Measurements from ENCODE around the gene C19orf85. TPM values are rescaled to one million over a fixed set of nuclear protein-coding genes. Genes with fewer than 3 reads are reported as not detected.

Gene C19orf85
- not detected in 5 replicates for total RNA-seq (2022; extraction: Qiagen RNA extraction; ENCODE audit: low read depth)

GRCh38 chr19:55464662-55465054 is at the start of gene C19orf85:
TSS of gene C19orf85 (minus strand) at chr19:55464751. CDS start at chr19:55464554, 197 bp downstream.

DNA sequence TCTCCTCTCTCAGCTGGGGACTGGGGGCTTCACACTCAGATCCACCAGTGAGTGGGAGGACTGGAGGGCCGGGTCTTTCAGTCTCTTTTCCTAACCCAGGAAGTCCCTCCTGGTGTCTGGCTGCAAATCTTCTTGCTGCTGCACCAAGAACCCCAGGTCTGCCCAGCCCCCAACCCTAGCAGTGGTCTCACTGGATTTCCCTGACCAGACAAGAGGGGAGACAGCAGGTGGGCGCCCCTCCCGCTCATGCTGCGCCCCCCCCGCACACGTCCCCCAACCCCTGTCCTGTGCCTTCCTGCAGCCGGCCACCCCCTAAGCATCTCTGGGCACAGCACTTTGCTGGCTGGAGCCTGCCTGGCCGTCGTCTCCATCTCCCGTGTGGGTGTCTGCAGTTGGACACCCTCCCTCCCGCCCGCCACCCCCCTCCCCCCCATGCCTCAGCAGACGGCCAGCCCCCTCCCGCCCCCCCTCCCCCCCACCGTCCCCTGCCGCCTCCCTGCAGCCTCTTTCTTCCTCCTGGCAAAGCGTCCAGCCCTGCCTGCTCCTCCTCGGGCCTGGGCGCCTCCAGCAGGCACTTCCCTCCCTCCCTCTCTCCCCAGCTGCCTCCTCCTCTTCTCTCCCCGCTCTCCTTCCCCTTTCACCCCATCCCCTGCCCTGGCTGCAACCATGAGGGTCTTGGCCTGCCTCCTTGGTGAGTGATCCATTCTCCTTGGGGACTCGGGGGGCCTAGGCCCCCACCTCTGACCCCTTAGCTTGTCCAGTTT is 23.6 kb upstream of the C19orf85 start, which contains the start of gene SSC5D:
Gene SSC5D (plus strand): TSS at position 513 of the 764 bp plus-strand sequence. CDS start 154 bp downstream, at position 667.

GRCh38 chr19:55484593-55485438 is 20.3 kb upstream of the C19orf85 start, which contains the start of gene NAT14:
TSS of gene NAT14 (plus strand) at chr19:55485188. CDS start at chr19:55485709, 521 bp downstream.

GRCh38 chr19:55476100-55476775 is 11.7 kb upstream of the C19orf85 start, which contains the start of gene ZNF628:
TSS of gene ZNF628 (plus strand) at chr19:55476617. CDS start at chr19:55479911, 3,294 bp downstream.

DNA sequence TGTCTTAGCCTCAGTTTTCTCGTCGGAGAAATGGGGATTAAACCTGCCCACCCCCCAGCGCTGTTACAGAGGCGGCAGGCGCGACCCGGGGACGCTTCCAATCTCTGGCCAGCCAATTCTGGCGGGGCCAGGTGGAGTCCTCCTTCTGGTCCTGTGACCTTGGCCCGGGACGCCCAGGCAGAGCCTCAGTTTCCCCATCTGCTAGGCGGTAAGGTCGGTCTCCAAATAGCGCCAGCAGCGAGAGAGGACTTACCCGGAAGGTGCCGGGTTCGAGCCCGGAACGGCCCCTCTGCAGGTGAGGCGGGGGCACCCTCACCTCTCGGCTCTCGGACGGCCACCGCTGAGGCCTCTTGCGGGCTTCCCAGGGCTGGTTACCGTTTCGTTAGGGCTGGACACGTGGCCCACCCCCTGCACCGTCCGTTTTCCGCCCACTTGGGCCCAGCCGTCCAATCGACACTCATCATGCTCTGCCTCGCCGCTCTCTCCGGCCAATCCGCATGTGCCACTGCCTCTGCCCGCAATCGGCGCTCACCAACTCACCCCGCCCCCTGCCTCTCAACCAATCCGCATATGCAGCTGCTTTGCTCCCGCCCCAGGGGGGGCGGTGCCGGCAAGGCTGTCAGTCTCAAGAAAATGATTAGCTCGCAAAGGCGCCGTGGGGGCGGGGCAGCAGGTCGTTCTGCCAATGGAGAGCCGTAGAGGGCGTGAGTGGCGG is 3.1 kb downstream of the C19orf85 start, which contains the start of gene ISOC2:
Gene ISOC2 (minus strand): TSS at position 384 of the 715 bp plus-strand sequence. CDS start 5,156 bp downstream, outside the sequence.

DNA sequence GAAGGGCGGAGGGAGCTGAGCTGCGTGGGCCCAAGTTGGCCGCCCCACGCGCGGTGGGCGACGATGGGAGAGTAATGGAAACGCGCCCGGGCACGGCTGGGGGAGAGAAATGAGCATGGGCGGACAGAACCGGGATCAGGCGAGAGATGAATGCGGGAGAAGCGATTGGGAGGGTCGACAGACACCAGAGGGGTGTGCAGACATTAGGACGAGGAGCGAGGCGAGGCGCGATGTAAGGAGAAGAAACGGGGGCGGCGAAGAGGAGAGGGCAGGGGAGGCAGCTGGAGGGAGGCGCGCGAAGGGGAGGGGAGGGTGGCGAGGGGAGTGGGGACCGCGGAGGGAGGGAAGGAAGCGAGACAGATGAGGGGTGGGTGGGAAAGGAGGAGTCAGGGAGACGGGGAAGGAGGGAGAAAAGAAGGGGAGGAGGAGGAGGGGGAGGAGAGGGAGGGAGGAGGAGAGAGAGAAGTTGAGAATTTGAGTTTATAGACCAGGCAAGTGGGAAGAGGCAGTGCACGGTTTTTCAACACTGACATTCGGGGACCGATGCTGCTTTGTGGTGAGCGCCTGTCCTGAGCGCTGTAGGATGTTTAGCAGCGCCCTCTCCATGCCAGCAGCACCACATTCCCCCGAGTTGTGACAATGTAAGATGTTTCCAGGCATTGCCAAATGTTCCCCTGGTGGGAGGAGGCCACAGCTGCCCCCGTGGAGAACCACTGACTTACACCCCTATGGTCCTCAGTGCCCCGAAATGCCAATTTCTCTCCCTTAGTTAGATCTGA is 21.3 kb downstream of the C19orf85 start, which contains the start of gene SHISA7:
Gene SHISA7 (minus strand): TSS at position 256 of the 779 bp plus-strand sequence. CDS start 437 bp downstream, outside the sequence.

Other genes with a start within 250 kb of the C19orf85 start
- gene TMEM86B, start 236.0 kb downstream of the C19orf85 start, total RNA-seq (2022; extraction: Qiagen RNA extraction; ENCODE audit: low read depth) = 3.1 to 5.3 TPM (median 4.1 TPM) in 5 replicates
- gene PPP6R1, start 205.7 kb downstream of the C19orf85 start, total RNA-seq (2022; extraction: Qiagen RNA extraction; ENCODE audit: low read depth) = 84.5 to 118 TPM (median 109 TPM) in 5 replicates
- 120 to 145 TPM (median 138 TPM) in 5 replicates for gene HSPBP1, start 184.6 kb downstream of the C19orf85 start, total RNA-seq (2022; extraction: Qiagen RNA extraction; ENCODE audit: low read depth)
- 2.5 to 4.3 TPM (median 4.1 TPM) in 5 replicates for gene BRSK1, start 180.8 kb downstream of the C19orf85 start, total RNA-seq (2022; extraction: Qiagen RNA extraction; ENCODE audit: low read depth)
- not detected in 5 replicates for gene TMEM150B, start 139.4 kb downstream of the C19orf85 start, total RNA-seq (2022; extraction: Qiagen RNA extraction; ENCODE audit: low read depth)
- 3.7 to 7.5 TPM (median 5.9 TPM) in 5 replicates for gene KMT5C, start 124.9 kb downstream of the C19orf85 start, total RNA-seq (2022; extraction: Qiagen RNA extraction; ENCODE audit: low read depth)
- 0.57 to 1.2 TPM (median 0.81 TPM) in 5 replicates for gene COX6B2, start 110.0 kb downstream of the C19orf85 start, total RNA-seq (2022; extraction: Qiagen RNA extraction; ENCODE audit: low read depth)
- gene GARIN5B, start 101.5 kb downstream of the C19orf85 start, total RNA-seq (2022; extraction: Qiagen RNA extraction; ENCODE audit: low read depth) = 0.08 to 0.33 TPM (median 0.13 TPM) in 5 replicates
- gene IL11, start 94.3 kb downstream of the C19orf85 start, total RNA-seq (2022; extraction: Qiagen RNA extraction; ENCODE audit: low read depth) = 14.5 to 19.3 TPM (median 18.6 TPM) in 5 replicates
- 0.94 to 2.2 TPM (median 1.7 TPM) in 5 replicates for gene TMEM190, start 87.9 kb downstream of the C19orf85 start, total RNA-seq (2022; extraction: Qiagen RNA extraction; ENCODE audit: low read depth)
- gene TMEM238, start 80.5 kb downstream of the C19orf85 start, total RNA-seq (2022; extraction: Qiagen RNA extraction; ENCODE audit: low read depth) = 2.8 to 9.2 TPM (median 7.0 TPM) in 5 replicates
- 2,491 to 3,078 TPM (median 2,623 TPM) in 5 replicates for gene RPL28, start 78.8 kb downstream of the C19orf85 start, total RNA-seq (2022; extraction: Qiagen RNA extraction; ENCODE audit: low read depth)
- gene UBE2S, start 57.0 kb downstream of the C19orf85 start, total RNA-seq (2022; extraction: Qiagen RNA extraction; ENCODE audit: low read depth) = 343 to 483 TPM (median 443 TPM) in 5 replicates
- gene SHISA7, start 21.5 kb downstream of the C19orf85 start, total RNA-seq (2022; extraction: Qiagen RNA extraction; ENCODE audit: low read depth) = not detected in 5 replicates
- gene ISOC2, start 3.1 kb downstream of the C19orf85 start, total RNA-seq (2022; extraction: Qiagen RNA extraction; ENCODE audit: low read depth) = 51.3 to 61.4 TPM (median 58.4 TPM) in 5 replicates
- gene ZNF628, start 11.9 kb upstream of the C19orf85 start, total RNA-seq (2022; extraction: Qiagen RNA extraction; ENCODE audit: low read depth) = 4.5 to 7.2 TPM (median 6.7 TPM) in 5 replicates
- gene NAT14, start 20.4 kb upstream of the C19orf85 start, total RNA-seq (2022; extraction: Qiagen RNA extraction; ENCODE audit: low read depth) = 34.8 to 57.0 TPM (median 55.0 TPM) in 5 replicates
- gene SSC5D, start 23.7 kb upstream of the C19orf85 start, total RNA-seq (2022; extraction: Qiagen RNA extraction; ENCODE audit: low read depth) = 0.35 to 0.82 TPM (median 0.57 TPM) in 5 replicates
- 1.3 to 2.3 TPM (median 1.8 TPM) in 5 replicates for gene SBK2, start 72.4 kb upstream of the C19orf85 start, total RNA-seq (2022; extraction: Qiagen RNA extraction; ENCODE audit: low read depth)
- 1.3 to 1.9 TPM (median 1.6 TPM) in 5 replicates for gene SBK3, start 80.8 kb upstream of the C19orf85 start, total RNA-seq (2022; extraction: Qiagen RNA extraction; ENCODE audit: low read depth)
- gene ZNF579, start 116.1 kb upstream of the C19orf85 start, total RNA-seq (2022; extraction: Qiagen RNA extraction; ENCODE audit: low read depth) = 20.1 to 37.6 TPM (median 28.4 TPM) in 5 replicates
- gene FIZ1, start 134.8 kb upstream of the C19orf85 start, total RNA-seq (2022; extraction: Qiagen RNA extraction; ENCODE audit: low read depth) = 20.5 to 24.3 TPM (median 23.6 TPM) in 5 replicates
- gene ZNF524, start 135.5 kb upstream of the C19orf85 start, total RNA-seq (2022; extraction: Qiagen RNA extraction; ENCODE audit: low read depth) = 12.5 to 17.5 TPM (median 16.0 TPM) in 5 replicates
- gene ZNF865, start 140.9 kb upstream of the C19orf85 start, total RNA-seq (2022; extraction: Qiagen RNA extraction; ENCODE audit: low read depth) = 7.6 to 13.0 TPM (median 12.1 TPM) in 5 replicates
- gene ZNF784, start 159.8 kb upstream of the C19orf85 start, total RNA-seq (2022; extraction: Qiagen RNA extraction; ENCODE audit: low read depth) = 4.8 to 6.1 TPM (median 5.3 TPM) in 5 replicates
- gene ZNF580, start 176.3 kb upstream of the C19orf85 start, total RNA-seq (2022; extraction: Qiagen RNA extraction; ENCODE audit: low read depth) = 31.0 to 51.4 TPM (median 48.6 TPM) in 5 replicates
- gene ZNF581, start 178.9 kb upstream of the C19orf85 start, total RNA-seq (2022; extraction: Qiagen RNA extraction; ENCODE audit: low read depth) = 39.2 to 55.8 TPM (median 47.7 TPM) in 5 replicates
- 13.7 to 19.1 TPM (median 18.0 TPM) in 5 replicates for gene CCDC106, start 183.5 kb upstream of the C19orf85 start, total RNA-seq (2022; extraction: Qiagen RNA extraction; ENCODE audit: low read depth)
- gene U2AF2, start 190.3 kb upstream of the C19orf85 start, total RNA-seq (2022; extraction: Qiagen RNA extraction; ENCODE audit: low read depth) = 260 to 300 TPM (median 285 TPM) in 5 replicates
- gene EPN1, start 210.5 kb upstream of the C19orf85 start, total RNA-seq (2022; extraction: Qiagen RNA extraction; ENCODE audit: low read depth) = 130 to 211 TPM (median 195 TPM) in 5 replicates